HG02678 (cell line): Measurements from ENCODE around the gene DIP2C.

ENCODE experiments used
- ATAC-seq: cut with Tn5 transposase; IDR thresholded peaks from one replicate; pipeline ENCODE4 v1.9.1; 2021; ENCODE audit warnings: mild to moderate bottlenecking, moderate library complexity; ENCODE audit not compliant: unreplicated experiment

DIP2C gene

DNA sequence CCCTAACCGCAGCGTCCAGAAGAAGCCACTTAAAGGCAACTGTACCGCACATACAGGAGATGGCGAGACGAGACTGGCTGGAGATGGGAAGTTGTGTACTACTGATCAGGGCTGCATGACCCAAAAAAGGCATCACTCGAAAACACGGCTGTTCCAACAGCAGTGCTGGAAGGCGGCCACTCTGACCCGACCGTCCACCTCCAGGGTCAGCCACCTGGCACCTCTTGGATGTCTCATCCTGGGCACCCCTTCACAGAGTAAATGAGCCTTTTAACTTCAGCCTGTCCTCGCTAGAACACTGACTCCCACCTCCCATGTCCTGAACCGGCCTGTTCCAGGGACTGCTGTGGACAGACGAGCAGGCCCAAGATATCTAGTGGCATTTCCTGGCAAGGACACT lies 180.7 kb downstream of the DIP2C start:
- no peak for ATAC-seq

DNA sequence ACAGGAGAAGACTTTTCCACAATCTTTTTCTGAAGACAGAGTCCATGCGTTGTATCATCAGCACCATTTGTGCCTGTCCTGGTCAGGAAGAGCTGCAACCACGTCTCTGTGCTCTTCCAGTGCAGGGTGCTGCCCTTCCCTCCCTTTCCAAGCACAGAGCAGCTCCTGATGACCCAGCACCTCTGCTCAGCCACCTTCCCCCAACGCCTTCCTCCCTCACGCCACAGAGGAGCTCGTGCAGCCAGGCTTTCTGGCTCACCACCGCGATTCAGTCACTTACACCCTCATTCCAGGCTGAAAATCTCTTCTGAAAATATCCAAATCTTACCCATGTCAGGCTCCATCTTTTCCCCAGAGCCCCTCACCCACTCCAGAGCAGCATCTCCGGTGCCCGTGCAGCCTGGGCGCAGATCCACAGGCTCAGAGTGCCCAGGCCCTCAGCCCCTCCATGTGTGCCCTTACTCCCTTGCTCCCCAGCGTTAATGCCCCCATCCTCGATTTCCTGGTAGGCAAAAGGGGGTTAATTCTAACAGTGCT lies 181.5 kb downstream of the DIP2C start:
- ATAC-seq: no peak

DNA sequence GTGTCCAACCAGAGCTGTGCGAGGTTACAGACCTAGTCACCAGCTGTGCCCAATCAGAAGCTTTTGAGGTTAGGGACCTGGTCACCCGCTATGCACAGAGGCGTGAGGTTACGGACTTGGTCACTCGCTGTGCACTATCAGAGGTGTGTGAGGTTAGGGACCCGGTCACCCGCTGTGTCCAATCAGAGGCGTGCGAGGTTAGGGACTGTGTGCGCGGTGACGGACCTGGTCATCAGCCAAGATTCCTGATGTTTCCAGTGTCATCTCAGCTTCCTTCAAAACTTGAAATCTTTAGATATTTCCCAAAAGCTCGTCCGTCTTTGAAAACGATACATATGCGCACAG lies 182.1 kb downstream of the DIP2C start:
- ATAC-seq: no peak

DNA sequence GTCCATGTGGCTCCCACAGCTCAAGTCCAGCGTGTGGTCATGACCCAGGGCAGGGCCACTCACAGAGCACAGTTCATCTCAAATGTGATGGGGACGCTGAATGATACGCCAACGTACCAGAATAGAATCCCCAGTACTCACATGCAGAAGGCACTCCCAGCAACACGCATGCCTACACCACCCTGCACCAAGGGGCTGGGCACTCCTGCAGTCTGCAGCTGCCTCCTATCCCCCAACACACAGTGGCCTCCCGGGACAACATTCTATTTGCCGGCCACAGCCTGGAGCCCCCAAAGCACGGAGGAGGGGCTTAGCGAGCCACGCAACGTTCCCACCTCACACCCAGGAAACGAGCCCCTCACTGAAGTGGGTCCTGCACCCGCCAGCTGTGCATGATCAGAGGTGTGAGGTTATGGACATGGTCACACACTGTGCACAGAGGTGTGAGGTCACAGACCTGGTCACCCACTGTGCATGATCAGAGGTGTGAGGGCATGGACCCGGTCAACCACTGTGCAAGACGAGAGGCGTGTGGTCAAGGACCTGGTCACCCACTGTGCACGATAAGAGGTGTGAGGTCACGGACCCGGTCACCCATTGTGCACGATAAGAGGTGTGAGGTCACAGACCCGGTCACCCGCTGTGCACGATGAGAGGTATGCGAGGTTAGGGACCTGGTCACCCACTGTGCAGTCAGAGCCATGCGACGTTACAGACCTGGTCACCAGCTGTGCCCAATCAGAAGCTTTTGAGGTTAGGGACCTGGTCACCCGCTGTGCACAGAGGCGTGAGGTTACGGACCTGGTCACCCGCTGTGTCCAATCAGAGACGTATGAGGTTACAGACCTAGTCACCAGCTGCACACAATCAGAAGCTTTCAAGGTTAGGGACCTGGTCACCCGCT lies 182.8 kb downstream of the DIP2C start:
- no peak for ATAC-seq

DNA sequence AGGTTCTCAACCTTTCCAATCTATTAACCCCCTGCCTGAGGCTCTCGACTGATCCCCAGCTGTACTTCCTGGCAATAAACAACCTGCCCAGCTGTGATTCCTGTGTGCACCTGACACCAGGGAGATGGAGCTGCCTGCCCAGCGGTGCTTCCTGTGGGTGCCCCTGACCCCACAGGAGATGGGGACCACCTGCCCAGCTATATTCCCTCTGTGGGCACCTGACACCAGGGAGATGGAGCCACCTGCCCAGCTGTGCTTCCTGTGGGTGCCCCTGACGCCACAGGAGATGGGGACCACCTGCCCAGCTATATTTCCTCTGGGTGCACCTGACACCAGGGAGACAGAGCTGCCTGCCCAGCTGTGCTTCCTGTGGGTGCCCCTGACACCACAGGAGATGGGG lies 184.0 kb downstream of the DIP2C start:
- ATAC-seq: no peak

DNA sequence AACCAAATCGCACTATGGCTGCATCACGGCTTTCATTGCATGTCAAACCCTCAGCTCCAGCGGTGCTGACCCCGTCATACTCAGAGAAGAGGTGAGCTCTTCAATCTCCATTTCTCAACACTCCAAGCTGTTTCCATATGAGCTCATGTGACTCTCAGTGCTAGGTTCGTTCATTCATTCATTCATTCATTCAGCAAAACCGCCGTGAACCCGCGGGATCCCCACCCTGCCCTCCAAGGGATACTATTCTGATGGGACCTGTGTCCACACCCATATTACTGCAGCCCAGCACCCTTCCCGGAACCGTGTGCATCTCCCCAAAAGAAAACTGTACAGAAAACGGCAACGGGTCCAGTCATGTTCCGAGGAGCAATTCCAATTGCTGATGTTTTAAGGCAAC lies 184.7 kb downstream of the DIP2C start:
- no peak for ATAC-seq

DNA sequence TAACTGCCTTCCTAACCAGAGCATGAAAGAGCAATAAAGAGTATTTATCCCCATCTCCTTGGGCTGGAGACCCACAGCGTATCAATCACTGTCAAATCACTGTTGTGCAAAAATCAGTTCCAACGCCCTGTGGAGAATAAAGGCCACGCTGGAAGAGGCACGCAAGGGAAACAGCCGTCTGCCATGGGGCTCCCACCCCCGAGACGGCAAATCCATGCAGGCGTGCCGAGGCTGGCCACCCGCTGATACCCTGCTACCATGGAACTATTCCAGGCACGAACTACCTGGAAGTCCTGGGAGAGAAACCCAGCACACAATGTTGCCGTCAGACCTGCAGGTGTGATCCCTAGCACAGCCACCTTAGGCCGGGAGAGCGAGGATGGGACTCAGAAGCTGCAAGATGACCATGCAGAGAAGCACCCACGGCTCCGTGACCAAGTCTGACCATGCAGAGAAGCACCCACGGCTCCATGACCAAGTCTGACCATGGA lies 185.3 kb downstream of the DIP2C start:
- ATAC-seq: no peak

DNA sequence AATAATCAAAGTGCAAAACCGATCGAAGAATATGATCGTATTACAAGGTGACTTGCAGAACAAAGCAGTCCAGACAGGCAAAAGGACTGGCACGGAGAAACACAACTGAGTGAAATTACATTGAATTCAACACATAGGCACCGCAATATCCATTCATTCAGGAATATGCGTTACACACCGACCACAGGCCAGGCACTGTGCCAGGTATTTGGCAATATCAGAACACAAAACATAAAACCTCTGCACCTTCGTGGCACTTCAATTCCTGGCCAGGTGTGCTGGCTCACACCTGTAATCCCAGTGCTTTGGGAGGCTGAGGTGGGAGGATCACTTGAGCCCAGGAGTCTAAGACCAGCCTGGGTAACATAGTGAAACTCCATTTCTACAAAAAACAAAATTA lies 187.9 kb downstream of the DIP2C start:
- no peak for ATAC-seq

DNA sequence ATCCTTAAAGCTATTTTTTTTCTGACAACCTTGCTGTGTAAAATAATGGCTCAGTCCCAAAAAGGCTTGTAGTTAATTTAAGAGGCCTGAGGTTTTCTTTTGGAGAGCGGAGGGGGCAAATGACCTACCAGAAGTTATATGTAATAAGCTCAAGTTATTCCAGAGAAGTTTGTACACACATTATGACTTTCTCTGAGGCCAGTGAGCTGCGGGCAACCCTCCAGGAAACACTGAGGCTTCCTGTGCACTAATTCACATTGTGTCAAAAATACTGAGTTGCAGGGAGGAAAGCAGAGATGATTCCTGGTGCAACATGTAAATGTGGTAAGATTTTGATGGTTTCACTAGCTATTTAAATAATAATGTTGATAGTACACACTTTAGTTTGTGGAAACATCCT lies 188.6 kb downstream of the DIP2C start:
- no peak for ATAC-seq

DNA sequence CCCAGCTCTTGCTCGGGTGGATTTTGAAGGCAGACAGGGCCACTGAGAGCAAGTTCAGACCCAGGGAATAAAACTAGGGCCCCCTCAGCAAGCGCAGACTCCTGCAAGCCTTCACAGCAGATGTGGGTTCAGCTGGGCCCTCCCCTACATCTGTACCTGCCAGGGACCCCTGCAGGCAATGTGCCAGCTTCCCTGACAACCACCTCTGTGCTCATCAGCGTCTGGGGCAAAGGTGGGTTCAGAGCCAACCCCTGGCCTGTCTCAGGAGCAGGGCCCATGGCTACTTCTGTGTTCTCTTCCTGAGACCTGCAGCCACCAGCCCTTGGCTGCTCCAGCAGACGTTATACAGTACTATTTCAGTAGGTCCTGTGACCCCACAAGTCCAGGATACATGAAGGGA lies 189.5 kb downstream of the DIP2C start:
- ATAC-seq: no peak

DNA sequence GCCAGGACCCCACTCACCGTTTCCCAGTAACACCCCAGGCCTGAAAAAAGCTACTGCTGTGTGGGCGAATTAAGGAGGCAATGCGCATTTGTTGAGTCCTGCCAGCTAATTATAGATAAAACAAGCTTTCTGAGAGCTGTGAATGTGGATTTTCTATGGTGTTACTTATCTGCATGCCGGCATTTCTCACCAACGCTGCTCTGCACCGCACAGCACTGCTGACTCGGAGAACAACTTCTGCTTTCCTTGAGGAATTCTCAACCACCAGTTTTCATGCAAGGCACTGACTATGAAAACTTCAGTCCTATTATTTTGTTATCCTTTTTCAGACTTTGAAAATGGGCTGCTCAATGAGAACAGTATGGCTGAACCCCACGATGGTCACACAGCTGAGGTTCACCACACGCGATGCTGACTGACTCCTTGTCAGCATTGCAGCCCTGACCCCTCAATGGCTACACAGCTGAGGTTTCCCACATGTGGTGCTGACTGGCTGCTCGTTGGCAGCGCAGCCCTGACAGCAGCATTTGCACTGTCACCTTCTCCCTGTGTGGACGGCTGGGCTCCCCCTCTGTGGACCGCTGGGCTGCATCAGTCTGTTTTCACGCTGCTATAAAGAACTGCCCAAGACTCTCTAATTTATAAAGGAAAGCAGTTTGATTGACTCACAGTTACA lies 190.6 kb downstream of the DIP2C start:
- no peak for ATAC-seq

DNA sequence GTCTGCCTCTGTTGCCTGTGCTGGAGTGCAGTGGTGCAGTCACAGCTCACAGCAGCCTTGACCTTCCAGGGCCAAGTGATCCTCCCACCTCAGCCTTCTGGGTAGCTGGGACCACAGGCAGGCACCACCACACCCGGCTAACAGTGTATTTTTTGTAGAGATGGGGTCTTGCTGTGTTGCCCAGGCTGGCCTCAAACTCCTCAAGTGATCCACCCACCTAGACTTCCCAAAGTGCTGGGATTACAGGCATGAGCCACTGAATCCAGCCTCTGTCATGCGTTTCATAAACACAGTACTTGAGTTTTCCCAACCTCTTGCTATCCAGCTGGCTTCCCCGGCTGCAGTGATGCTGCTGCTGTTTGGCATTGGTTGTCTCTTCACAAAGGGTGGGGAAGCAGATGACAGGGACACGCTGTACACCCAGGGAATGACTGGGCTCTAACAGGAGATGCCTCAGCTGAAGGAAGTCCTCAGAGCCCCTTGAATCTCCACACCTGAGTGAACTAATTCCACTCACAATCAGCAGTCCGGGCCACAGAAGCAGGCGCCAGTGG lies 191.5 kb downstream of the DIP2C start:
- ATAC-seq: no peak

DNA sequence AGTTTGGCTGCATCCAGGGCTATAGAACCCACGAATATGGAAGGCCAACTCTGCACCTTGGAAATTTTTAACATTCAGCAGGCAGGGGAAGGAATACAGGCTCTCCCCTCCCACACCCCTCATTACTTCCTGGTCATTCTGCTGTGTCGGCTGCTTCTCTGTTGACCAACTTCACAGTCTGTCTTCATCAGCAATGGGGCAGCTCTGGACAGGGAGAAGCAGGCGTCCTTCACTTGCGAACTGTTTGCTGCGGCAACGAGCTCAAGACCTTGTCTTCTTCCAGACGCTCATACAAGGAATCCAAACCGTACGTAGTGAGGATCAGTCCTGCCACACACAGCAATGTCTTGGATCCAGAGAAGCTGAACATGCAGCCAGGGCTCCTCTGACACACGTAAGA lies 192.2 kb downstream of the DIP2C start:
- ATAC-seq: no peak

DNA sequence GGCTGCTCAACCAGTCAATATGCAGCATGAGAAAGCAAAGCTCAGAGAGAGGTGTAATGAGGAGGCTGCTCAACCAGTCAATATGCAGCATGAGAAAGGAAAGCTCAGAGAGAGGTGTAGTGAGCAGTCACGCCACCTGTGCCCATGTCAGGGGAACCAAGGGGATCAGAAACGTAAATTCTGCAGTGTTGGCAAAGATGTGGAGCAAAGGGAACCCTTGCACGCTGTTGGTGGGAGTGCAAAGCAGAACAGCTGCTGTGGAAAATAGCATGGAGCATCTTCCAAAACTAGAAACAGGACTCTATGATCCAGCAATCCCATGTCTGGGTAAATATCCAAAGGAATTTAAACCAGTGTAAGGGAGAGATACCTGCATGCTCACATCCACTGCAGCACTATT lies 194.9 kb downstream of the DIP2C start:
- no peak for ATAC-seq

DNA sequence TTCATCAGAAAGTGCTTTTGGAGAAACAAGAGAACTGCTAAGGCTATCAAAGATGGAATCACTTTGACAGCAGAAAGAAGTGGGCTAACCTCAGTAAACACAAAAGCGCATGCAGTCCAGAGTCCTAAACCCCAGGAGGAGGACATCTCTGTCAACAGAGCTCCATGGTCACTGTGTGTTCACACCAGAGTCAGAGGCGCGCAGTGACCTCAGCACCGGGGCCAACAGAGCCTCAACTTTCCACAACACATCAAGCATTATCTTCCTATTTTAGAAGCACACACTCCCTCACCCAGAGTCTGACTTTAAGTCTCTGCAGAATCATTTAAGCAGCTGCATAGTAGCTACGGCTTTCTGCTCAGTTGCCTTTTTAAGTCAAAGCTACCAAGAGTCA lies 195.3 kb downstream of the DIP2C start:
- no peak for ATAC-seq

DNA sequence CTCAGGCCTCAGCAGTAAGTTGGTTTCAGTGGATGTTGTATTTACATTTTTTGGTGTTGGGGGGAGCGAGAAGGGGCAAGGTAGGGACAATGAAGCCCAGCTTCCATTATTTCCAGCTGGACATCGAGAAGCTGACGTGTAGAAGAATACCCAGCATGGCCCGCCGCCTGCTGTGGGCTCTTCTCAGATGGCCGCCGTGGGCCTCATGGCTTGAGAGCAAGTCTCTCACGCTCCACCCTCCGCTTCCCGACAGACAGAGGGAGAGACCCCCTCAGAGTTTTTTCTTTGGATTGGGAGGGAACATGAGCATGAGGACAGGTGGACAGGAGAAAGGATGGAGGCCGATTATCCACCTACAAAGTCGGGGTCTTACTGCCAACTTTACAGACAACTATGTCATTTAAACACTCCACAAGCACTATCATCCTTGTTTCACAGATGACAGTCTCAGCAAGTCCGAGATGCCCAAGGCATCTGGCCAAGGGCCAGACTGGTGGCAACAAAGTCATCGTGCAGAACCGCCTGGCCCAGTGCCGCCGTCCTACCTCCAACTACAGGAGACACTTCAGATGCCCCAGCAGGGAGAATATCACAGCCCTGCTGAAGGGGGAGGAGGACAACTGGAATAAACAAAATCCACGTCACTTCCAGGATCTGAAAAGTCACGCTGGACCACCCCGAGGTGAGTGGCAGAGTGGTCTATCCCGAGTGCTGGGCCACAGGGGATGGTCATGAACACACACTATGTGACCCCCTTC lies 195.9 kb downstream of the DIP2C start:
- no peak for ATAC-seq

DNA sequence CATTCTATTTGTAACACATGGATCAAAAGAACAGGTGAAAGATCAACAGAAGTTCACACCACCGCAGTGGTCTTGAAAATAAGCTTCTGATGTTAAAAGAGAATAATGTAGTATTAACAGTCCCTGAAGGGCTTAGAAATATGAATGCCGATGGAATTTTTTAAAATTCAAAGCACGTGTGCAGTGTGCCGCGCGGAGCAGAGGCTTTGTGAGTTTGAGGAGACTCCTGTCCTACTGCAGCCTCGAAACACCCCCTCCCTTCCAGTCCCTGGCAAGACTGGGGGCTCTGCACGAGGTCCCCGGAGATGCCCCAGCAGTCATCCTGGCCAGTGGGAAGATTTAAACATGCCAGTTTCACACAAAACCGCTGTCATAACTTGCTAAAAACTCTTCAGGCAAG lies 196.6 kb downstream of the DIP2C start:
- no peak for ATAC-seq

DNA sequence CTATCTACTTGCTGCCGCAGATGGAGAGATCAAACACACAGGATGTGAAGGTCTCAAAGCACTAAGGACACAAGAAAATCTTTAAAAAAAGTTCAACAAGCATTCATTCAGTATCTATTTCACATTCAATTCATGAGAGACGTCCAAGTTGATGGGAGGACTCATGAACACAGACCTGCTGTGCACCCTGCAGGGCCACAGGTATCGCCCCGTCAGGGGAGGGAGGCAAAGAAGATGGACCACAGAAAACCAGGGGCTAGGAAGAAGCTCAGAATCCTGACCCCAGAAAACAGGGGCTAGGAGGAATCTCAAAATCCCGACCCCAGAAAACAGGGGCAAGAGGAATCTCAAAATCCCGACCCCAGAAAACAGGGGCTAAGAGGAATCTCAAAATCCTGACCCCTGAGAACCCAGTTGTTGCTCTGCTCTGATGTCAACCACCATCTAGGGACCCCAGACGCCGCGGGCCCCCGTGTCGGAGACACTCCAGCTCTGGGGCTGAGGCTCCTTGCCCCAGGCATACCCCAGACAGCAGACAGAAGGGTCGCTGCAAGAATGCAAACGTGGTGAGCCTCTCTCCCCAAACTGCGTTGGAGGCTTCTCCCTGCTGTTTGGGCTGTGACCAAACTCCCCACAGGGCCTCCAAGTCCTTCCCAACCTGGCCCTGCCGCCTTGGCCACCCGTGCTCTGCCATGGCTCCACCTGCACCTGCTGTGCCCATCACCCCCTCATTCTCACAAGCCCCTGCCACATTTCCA lies 197.6 kb downstream of the DIP2C start:
- ATAC-seq: no peak

DNA sequence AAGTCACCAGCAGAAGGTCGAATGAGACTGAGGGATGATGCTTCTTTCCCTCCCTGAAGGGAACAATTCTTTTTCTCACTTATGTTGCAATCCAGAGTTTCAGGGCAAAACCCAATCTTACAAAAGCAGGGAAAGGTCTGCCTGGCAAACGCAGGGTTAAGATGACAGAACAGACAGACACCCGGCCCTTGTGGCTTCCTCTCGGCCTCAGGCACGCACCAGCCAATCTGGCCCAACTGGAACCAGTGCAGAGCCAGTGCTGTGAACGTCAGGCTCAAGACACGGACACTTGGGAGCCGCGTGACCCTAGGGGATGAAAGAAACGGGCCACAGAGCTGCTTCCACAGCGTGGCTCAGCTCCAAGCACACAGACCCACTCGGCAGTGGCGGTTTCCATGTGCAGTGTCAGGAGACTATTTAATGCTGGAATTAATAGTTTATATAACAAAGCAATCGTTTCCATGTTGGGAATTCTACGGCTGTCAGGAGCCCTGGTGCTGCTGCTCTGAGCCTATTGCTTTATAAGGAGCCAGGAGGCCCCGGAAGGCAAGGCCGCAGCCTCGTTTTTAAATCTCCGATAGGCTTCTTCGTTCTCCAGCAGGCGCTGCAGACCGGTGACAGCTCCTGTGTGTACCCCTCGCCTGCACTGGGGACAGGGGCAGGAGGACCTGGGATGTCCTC lies 198.4 kb downstream of the DIP2C start:
- no peak for ATAC-seq

DNA sequence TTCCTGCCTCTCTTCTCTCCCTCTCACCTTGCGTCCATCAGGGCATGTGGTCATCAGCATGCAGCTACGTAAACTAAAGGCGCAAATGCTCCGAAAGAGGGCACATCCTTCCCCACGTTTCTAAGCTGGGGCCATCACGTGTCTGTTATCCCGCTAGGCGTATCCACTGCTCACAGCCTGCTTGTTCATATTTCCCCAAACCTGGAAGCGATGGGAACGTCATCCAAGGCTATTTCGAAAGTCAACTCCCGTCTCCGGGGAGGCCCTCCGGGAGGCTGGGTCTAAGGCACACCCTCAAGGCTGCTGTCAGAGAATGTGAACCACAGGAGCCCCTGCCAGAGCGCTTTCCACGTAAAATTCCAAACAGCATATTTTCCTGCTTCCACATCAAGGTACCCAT lies 199.2 kb downstream of the DIP2C start:
- no peak for ATAC-seq
